Fibroblast of gingiva (primary cell): ENCODE measurements around the gene EVL.
A peak's percentile ranks its signal among the peaks of the same experiment; 100 is the strongest.
"Not testable (repeated sequence)": the region's sequence is repeated elsewhere in the genome, so short reads cannot be mapped to it uniquely, and the experiment has no call there.

ENCODE experiments used
- DNase-seq: peaks from one replicate; pipeline ENCODE4 v3.0.0-alpha.2; 2011; ENCODE audit warnings: low read depth

The EVL gene

GRCh38 chr14:100147181-100147631 lies 82.0 kb downstream of the EVL start:
- no peak for DNase-seq

GRCh38 chr14:100147691-100148464 lies 82.7 kb downstream of the EVL start:
- DNase-seq: no peak

GRCh38 chr14:100148837-100149731 lies 83.9 kb downstream of the EVL start:
- DNase-seq: no peak

GRCh38 chr14:100149851-100150611 lies 84.8 kb downstream of the EVL start:
- DNase-seq: no peak

GRCh38 chr14:100150932-100151587 lies 85.8 kb downstream of the EVL start:
- no peak for DNase-seq

- DNase-seq: no peak
These were observed 86.9 kb downstream of the EVL start for GRCh38 chr14:100152091-100152490.

GRCh38 chr14:100153560-100153959 lies 88.3 kb downstream of the EVL start:
- no peak for DNase-seq

GRCh38 chr14:100155049-100155621 lies 89.9 kb downstream of the EVL start:
- DNase-seq: peak; percentile 14

GRCh38 chr14:100155756-100156616 lies 90.8 kb downstream of the EVL start:
- DNase-seq: peak; percentile 42

- DNase-seq: no peak
These were observed 91.6 kb downstream of the EVL start for GRCh38 chr14:100156776-100157175.

GRCh38 chr14:100157548-100158232 lies 92.5 kb downstream of the EVL start:
- DNase-seq: not testable (repeated sequence)

- no peak for DNase-seq
These were observed 93.4 kb downstream of the EVL start for GRCh38 chr14:100158566-100159093.

GRCh38 chr14:100159094-100159864 lies 94.1 kb downstream of the EVL start, which contains the start of gene DEGS2:
Gene DEGS2 (minus strand): TSS chr14:100159645. CDS start chr14:100159587, 58 bp downstream.
- DNase-seq: no peak

GRCh38 chr14:100159865-100160533 lies 94.8 kb downstream of the EVL start:
- no peak for DNase-seq

GRCh38 chr14:100160534-100160916 lies 95.3 kb downstream of the EVL start:
- DNase-seq: no peak

GRCh38 chr14:100165376-100165775 lies 100.2 kb downstream of the EVL start:
- DNase-seq: no peak

GRCh38 chr14:100165831-100166440 lies 100.7 kb downstream of the EVL start:
- DNase-seq: no peak

- no peak for DNase-seq
These were observed 103.3 kb downstream of the EVL start for GRCh38 chr14:100168506-100168905.
